SK-N-SH (cell line): ENCODE data around the gene ORMDL2. TPM values are rescaled to one million over a fixed set of nuclear protein-coding genes. Genes with fewer than 3 reads are reported as not detected.

Source experiments
- CTCF ChIA-PET: fragments of 300-600, 350-600 bp; formaldehyde crosslinking; extraction: SDS; loops from one replicate; lab custom pipeline; 2021; lab: Yijun Ruan, JAX
- POLR2A ChIA-PET: fragments of 350-600 bp; sonication (Branson Sonifier 250); formaldehyde crosslinking; extraction: SDS; loops from one replicate; lab custom pipeline; 2020; ENCODE audit warnings: antibody characterized with exemption, inconsistent platforms; lab: Yijun Ruan, JAX
- DNase-seq: peaks from one replicate; pipeline ENCODE4 v3.0.0; 2012
- H2AFZ ChIP-seq: fragments of 200-600 bp; sonication (generic); 2 replicates; pipeline ENCODE4 v1.8.1; 2016; ENCODE audit warnings: antibody characterized with exemption, mild to moderate bottlenecking, low read depth
- H3F3A ChIP-seq: fragments of 200-600 bp; sonication (generic); replicated peaks from 2 replicates; pipeline ENCODE3; 2016; ENCODE audit warnings: antibody characterized with exemption, mild to moderate bottlenecking; ENCODE audit not compliant: insufficient read depth
- H3K27ac ChIP-seq, 2 experiments: fragments of 200-500 bp in 1 of 2; fragments of 200-600 bp in 1 of 2; sonication (Bioruptor generic) in 1 of 2; sonication (generic), shearing (Covaris generic) in 1 of 2; 2 replicates each; pipeline versions ENCODE4 v1.5.1 to v1.6.1; 2014 to 2016; ENCODE audit warnings: low read depth in 2 of 2, inconsistent platforms in 1 of 2, low read length in 1 of 2, mild to moderate bottlenecking in 1 of 2, mixed read lengths in 1 of 2
- H3K27me3 ChIP-seq: fragments of 200-600 bp; sonication (generic), shearing (Covaris generic); 2 replicates; pipeline ENCODE4 v1.6.1; 2016; ENCODE audit warnings: mixed run types; ENCODE audit not compliant: insufficient read depth
- H3K36me3 ChIP-seq, 2 experiments: fragments of 200-500 bp in 1 of 2; fragments of 200-600 bp in 1 of 2; sonication (Bioruptor generic) in 1 of 2; sonication (generic) in 1 of 2; replicated peaks in 1 of 2; 2 replicates each; pipeline versions ENCODE3 to v1.5.1; 2014 to 2016; ENCODE audit warnings: low read length in 1 of 2, mild to moderate bottlenecking in 1 of 2; ENCODE audit not compliant: insufficient read depth in 2 of 2, control insufficient read depth in 1 of 2
- H3K4me1 ChIP-seq, 2 experiments: fragments of 200-500 bp in 1 of 2; fragments of 200-600 bp in 1 of 2; sonication (Bioruptor generic) in 1 of 2; sonication (generic), shearing (Covaris generic) in 1 of 2; 2 replicates each; pipeline versions ENCODE4 v1.5.1 to v1.6.1; 2014 to 2016; ENCODE audit warnings: low read depth in 1 of 2, low read length in 1 of 2, mixed run types in 1 of 2; ENCODE audit not compliant: insufficient read depth in 2 of 2, control insufficient read depth in 1 of 2
- H3K4me2 ChIP-seq: fragments of 200-600 bp; sonication (generic), shearing (Covaris generic); 2 replicates; pipeline ENCODE4 v1.6.1; 2017; ENCODE audit warnings: mixed run types
- H3K4me3 ChIP-seq, 2 experiments: fragments of 200-500 bp in 1 of 2; fragments of 200-600 bp in 1 of 2; sonication (Bioruptor generic) in 1 of 2; sonication (generic), shearing (Covaris generic) in 1 of 2; 2 replicates each; pipeline versions ENCODE4 v1.5.1 to v1.8.1; 2014 to 2016; ENCODE audit warnings: low read depth in 2 of 2, inconsistent platforms in 1 of 2, low read length in 1 of 2, mild to moderate bottlenecking in 1 of 2, mixed read lengths in 1 of 2, moderate library complexity in 1 of 2
- H3K79me2 ChIP-seq: fragments of 200-600 bp; sonication (generic); 2 replicates; pipeline ENCODE4 v1.8.1; 2017; ENCODE audit warnings: mild to moderate bottlenecking; ENCODE audit not compliant: insufficient read depth
- H3K9ac ChIP-seq: fragments of 200-600 bp; sonication (generic); 2 replicates; pipeline ENCODE4 v1.6.1; 2017; ENCODE audit warnings: mixed run types
- H3K9me2 ChIP-seq: fragments of 200-600 bp; sonication (generic); 2 replicates; pipeline ENCODE4 v1.6.1; 2017; ENCODE audit warnings: mixed run types
- H3K9me3 ChIP-seq: fragments of 200-600 bp; sonication (generic); 2 replicates; pipeline ENCODE4 v1.6.1; 2017; ENCODE audit warnings: mixed run types, mild to moderate bottlenecking, moderate library complexity
- H4K20me1 ChIP-seq: fragments of 200-600 bp; sonication (generic); 2 replicates; pipeline ENCODE4 v1.6.1; 2017; ENCODE audit warnings: mild to moderate bottlenecking, mixed run types; ENCODE audit not compliant: insufficient read depth
- EZH2phosphoT487 ChIP-seq: fragments of 200-600 bp; sonication (generic); IDR thresholded peaks from 2 replicates; pipeline ENCODE4 v1.6.1; 2017; ENCODE audit warnings: low read depth, mixed run types, mild to moderate bottlenecking, antibody characterized with exemption, moderate library complexity, borderline replicate concordance
- FOXM1 ChIP-seq: IDR thresholded peaks from 2 replicates; pipeline ENCODE4 v1.4.0; 2012; ENCODE audit warnings: low read depth, mild to moderate bottlenecking
- GATA2 ChIP-seq: sonication (generic); formaldehyde crosslinking; IDR thresholded peaks from 2 replicates; pipeline ENCODE4 v1.5.0; 2020; ENCODE audit warnings: mild to moderate bottlenecking, missing genetic modification reagents
- MXI1 ChIP-seq: IDR thresholded peaks from 2 replicates; pipeline ENCODE4 v1.6.1; 2012; ENCODE audit warnings: mild to moderate bottlenecking, low read depth, low read length, improper control_type of control experiment
- RAD21 ChIP-seq: IDR thresholded peaks from 2 replicates; pipeline ENCODE4 v1.6.1; 2012; ENCODE audit warnings: mild to moderate bottlenecking, low read length
- SIN3A ChIP-seq: IDR thresholded peaks from 2 replicates; pipeline ENCODE4 v1.6.1; 2012; ENCODE audit warnings: low read depth, mild to moderate bottlenecking, low read length, moderate library complexity, borderline replicate concordance
- TCF12 ChIP-seq: IDR thresholded peaks from 2 replicates; pipeline ENCODE4 v1.4.0; 2012
- USF1 ChIP-seq: IDR thresholded peaks from 2 replicates; pipeline ENCODE4 v1.4.0; 2012; ENCODE audit warnings: low read depth, borderline replicate concordance
- WGBS: methylation state at CpG from one replicate; pipeline ENCODE4 v1.1.6; 2017; ENCODE audit warnings: low lambda C conversion rate; 5-methylcytosine and 5-hydroxymethylcytosine counted together
- polyA plus RNA-seq, 3 experiments: library from polyadenylated mRNA; depleted of rRNA; stranded (reverse); fragments of >200 nt; gene quantifications; 2 replicates each; pipeline ENCODE4 v1.2.3, GENCODE V29; 2012
- TF ChIP-seq, protein P1 (sequence below): fragments of 200-600 bp; sonication (generic); IDR thresholded peaks from 2 replicates; pipeline ENCODE4 v1.6.1; 2017; ENCODE audit warnings: antibody characterized with exemption, mild to moderate bottlenecking, moderate library complexity

Gene ORMDL2
- polyA plus RNA-seq, 1 of the 3 experiments (the other 2 are of a cell fraction) = 37.3 TPM

GRCh38 chr12:55850893-55851292, 33.1 kb downstream of the ORMDL2 start:
- H3K4me2 ChIP-seq = no peak overlapping the region

DNA sequence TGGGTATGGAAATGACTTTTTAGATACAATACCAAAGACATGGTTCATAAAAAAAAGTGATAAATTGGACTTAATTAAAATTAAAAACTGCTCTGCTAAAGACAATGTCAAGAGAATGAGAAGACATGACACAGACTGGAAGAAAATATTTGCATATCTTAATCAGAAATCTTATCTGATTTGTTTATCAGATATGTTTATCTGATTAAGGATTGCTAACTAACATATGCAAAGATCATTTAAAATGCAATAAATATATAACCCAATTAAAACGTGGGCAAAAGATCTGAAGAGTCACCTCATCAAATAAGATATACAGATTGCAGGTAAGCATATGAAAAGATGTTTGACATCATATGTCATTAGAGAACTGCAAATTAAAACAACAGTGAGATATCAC, 34.9 kb downstream of the ORMDL2 start:
- ChIA-PET POLR2A (no interaction called here), CTCF (interaction anchor here (0.6 kb wide), 1 partner anchor 74 kb away, joined by 4 read pairs; no protein-coding TSS in a partner anchor)
- no peaks in the 10 kb centered on the region for H3K27me3 ChIP-seq

More at GRCh38 chr12:55850893-55851292, 33.1 kb downstream of the ORMDL2 start:
- Histone ChIP-seq H3K79me2 (no peaks in the 10 kb centered on the region), H3F3A (peaks cover 14% of the 10 kb centered on the region), H3K4me3 (no peak overlapping the region), H3K27me3 (no peaks in the 10 kb centered on the region), H3K4me1 (peaks cover 11 to 14% of the 10 kb centered on the region in 2 experiments; a peak in 3 of 4 replicates), H3K27ac (no peak overlapping the region), H2AFZ (no peak overlapping the region), H3K9me3 (no peaks in the 10 kb centered on the region), H3K9me2 (no peaks in the 10 kb centered on the region), H4K20me1 (no peaks in the 10 kb centered on the region), H3K9ac (no peak overlapping the region), H3K36me3 (no peaks in the 10 kb centered on the region)
- POLR2A ChIA-PET = no interaction called here
- no peak for DNase-seq
- 92% methylated on average over 2 of the region's 3 CpGs for WGBS
- CTCF ChIA-PET = interaction anchor here (2.1 kb wide), 1 partner anchor 76 kb away, joined by 6 read pairs; no protein-coding TSS in a partner anchor
- TF ChIP-seq GATA2 (CRISPR knock-in tag) = no peak

More for the DNA sequence above, 34.9 kb downstream of the ORMDL2 start:
- H3K9ac ChIP-seq = no peak overlapping the region
- H3K4me1 ChIP-seq = peaks cover 0 to 7% of the 10 kb centered on the region in 2 experiments; a peak in 1 of 4 replicates
- H3F3A ChIP-seq = peaks cover under 1% of the 10 kb centered on the region
- 9% methylated on average over 1 of the region's 1 CpG for WGBS
- H3K4me3 ChIP-seq = no peak overlapping the region
- TF ChIP-seq FOXM1 = no peak
- no peak for TF ChIP-seq USF1
- TF ChIP-seq RAD21 = no peak
- TF ChIP-seq, protein P1, sequence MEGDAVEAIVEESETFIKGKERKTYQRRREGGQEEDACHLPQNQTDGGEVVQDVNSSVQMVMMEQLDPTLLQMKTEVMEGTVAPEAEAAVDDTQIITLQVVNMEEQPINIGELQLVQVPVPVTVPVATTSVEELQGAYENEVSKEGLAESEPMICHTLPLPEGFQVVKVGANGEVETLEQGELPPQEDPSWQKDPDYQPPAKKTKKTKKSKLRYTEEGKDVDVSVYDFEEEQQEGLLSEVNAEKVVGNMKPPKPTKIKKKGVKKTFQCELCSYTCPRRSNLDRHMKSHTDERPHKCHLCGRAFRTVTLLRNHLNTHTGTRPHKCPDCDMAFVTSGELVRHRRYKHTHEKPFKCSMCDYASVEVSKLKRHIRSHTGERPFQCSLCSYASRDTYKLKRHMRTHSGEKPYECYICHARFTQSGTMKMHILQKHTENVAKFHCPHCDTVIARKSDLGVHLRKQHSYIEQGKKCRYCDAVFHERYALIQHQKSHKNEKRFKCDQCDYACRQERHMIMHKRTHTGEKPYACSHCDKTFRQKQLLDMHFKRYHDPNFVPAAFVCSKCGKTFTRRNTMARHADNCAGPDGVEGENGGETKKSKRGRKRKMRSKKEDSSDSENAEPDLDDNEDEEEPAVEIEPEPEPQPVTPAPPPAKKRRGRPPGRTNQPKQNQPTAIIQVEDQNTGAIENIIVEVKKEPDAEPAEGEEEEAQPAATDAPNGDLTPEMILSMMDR = no peak
- no peak for TF ChIP-seq SIN3A
- TF ChIP-seq MXI1 = no peak
- no peak for TF ChIP-seq TCF12
- TF ChIP-seq EZH2phosphoT487 = no peak
- TF ChIP-seq, all 33 proteins: peak for 0
- DNase-seq = no peak
- no peak overlapping the region for H2AFZ ChIP-seq
- H3K79me2 ChIP-seq = no peaks in the 10 kb centered on the region
- H3K36me3 ChIP-seq = no peaks in the 10 kb centered on the region
- H3K27ac ChIP-seq = no peak overlapping the region
- no peak overlapping the region for H3K4me2 ChIP-seq
- H3K9me3 ChIP-seq = no peaks in the 10 kb centered on the region
- H3K9me2 ChIP-seq = no peaks in the 10 kb centered on the region
- H4K20me1 ChIP-seq = no peaks in the 10 kb centered on the region
